ENCODE measurements around the gene BRF1.

DNA sequence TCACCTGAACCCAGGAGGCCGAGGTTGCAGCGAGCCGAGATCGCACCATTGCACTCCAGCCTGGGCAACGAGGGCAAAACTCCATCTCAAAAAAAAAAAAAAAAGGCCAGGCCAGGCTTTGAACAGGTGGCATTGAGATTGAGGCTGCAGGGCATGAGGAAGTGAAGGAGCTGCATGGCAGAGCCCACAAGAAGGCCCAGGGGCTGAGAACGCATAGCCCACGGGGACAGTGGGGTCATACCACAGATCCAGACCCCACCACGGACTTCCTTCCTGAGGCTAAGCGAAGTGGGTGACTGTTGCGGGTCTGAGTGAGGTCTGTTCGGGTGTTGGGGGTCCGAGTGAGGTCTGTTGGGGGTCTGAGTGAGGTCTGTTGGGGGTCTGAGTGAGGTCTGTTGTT lies 140.0 kb downstream of the BRF1 start:
- TF ChIP-seq, protein P1, sequence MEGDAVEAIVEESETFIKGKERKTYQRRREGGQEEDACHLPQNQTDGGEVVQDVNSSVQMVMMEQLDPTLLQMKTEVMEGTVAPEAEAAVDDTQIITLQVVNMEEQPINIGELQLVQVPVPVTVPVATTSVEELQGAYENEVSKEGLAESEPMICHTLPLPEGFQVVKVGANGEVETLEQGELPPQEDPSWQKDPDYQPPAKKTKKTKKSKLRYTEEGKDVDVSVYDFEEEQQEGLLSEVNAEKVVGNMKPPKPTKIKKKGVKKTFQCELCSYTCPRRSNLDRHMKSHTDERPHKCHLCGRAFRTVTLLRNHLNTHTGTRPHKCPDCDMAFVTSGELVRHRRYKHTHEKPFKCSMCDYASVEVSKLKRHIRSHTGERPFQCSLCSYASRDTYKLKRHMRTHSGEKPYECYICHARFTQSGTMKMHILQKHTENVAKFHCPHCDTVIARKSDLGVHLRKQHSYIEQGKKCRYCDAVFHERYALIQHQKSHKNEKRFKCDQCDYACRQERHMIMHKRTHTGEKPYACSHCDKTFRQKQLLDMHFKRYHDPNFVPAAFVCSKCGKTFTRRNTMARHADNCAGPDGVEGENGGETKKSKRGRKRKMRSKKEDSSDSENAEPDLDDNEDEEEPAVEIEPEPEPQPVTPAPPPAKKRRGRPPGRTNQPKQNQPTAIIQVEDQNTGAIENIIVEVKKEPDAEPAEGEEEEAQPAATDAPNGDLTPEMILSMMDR (IDR thresholded peaks at IDR 0.05), result no peak
- TF ChIP-seq POLR2A (IDR thresholded peaks at IDR 0.05) (no peak), EP300 (IDR thresholded peaks at IDR 0.05) (no peak)

Data from ovary (tissue), 3 donors.